ENCODE results near the gene IMPG1.

Gene IMPG1

GRCh38 chr6:76072562-76072961 is at the start of gene IMPG1:
TSS of gene IMPG1 (minus strand) at chr6:76072662. CDS start at chr6:76072488, 174 bp downstream.
- DNase-seq: no peak

GRCh38 chr6:76120302-76120701 is 47.8 kb upstream of the IMPG1 start:
- no peak for DNase-seq

- DNase-seq: no peak
Observed at GRCh38 chr6:76073281-76073680, 819 bp upstream of the IMPG1 start.

- DNase-seq: no peak
Observed at GRCh38 chr6:76057469-76057868, 15.0 kb downstream of the IMPG1 start.

GRCh38 chr6:76052314-76052713 is 20.1 kb downstream of the IMPG1 start:
- DNase-seq: no peak

GRCh38 chr6:76043690-76044089 is 28.8 kb downstream of the IMPG1 start:
- no peak for DNase-seq

GRCh38 chr6:76035713-76036112 is 36.7 kb downstream of the IMPG1 start:
- DNase-seq: no peak

- DNase-seq: no peak
Observed at GRCh38 chr6:76026101-76026500, 46.4 kb downstream of the IMPG1 start.

GRCh38 chr6:76014626-76015530 is 57.6 kb downstream of the IMPG1 start:
- no peak for DNase-seq

- DNase-seq: no peak
Observed at GRCh38 chr6:76004202-76004601, 68.3 kb downstream of the IMPG1 start.

GRCh38 chr6:76003686-76004085 is 68.8 kb downstream of the IMPG1 start:
- no peak for DNase-seq

GRCh38 chr6:76003113-76003512 is 69.3 kb downstream of the IMPG1 start:
- DNase-seq: no peak

- no peak for DNase-seq
Observed at GRCh38 chr6:76000629-76001028, 71.8 kb downstream of the IMPG1 start.

- DNase-seq: no peak
Observed at GRCh38 chr6:75997696-75998095, 74.8 kb downstream of the IMPG1 start.

- no peak for DNase-seq
Observed at GRCh38 chr6:75993236-75994162, 79.0 kb downstream of the IMPG1 start.

- no peak for DNase-seq
Observed at GRCh38 chr6:75991941-75992340, 80.5 kb downstream of the IMPG1 start.

- no peak for DNase-seq
Observed at GRCh38 chr6:75986935-75987334, 85.5 kb downstream of the IMPG1 start.

GRCh38 chr6:75975904-75976303 is 96.6 kb downstream of the IMPG1 start:
- DNase-seq: no peak

- no peak for DNase-seq
Observed at GRCh38 chr6:75970093-75970492, 102.4 kb downstream of the IMPG1 start.

- no peak for DNase-seq
Observed at GRCh38 chr6:75968143-75968542, 104.3 kb downstream of the IMPG1 start.

GRCh38 chr6:75963569-75963968 is 108.9 kb downstream of the IMPG1 start:
- DNase-seq: no peak

GRCh38 chr6:75952128-75952527 is 120.3 kb downstream of the IMPG1 start:
- no peak for DNase-seq

GRCh38 chr6:75947935-75948334 is 124.5 kb downstream of the IMPG1 start:
- no peak for DNase-seq

Data from DMS79 treated with DMSO at 0.1 percent for 48 hours (cell line).